ENCODE data around the gene ASTN2.

The ASTN2 gene

GRCh38 chr9:116436121-116436520, 978.7 kb downstream of the ASTN2 start:
- DNase-seq = no peak

DNA sequence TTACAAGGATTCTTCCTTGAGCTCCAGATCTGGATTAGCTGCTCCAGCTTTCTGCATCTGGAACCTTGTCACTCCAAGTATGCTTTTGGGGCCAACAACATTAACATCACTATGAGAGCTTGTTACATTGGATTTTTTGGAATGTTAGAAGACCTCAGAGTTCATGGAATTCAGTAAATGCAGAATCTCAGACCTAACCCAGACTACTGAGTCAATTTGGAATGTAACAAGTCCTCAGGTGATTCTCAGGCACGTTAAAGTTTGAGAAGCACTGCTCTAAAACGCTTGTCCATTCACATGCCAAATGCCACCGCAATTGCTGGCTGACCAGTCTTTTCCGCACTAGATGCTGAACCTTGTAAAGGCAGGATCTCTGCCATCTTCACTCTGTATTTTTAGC, 979.2 kb downstream of the ASTN2 start:
- DNase-seq = no peak

DNA sequence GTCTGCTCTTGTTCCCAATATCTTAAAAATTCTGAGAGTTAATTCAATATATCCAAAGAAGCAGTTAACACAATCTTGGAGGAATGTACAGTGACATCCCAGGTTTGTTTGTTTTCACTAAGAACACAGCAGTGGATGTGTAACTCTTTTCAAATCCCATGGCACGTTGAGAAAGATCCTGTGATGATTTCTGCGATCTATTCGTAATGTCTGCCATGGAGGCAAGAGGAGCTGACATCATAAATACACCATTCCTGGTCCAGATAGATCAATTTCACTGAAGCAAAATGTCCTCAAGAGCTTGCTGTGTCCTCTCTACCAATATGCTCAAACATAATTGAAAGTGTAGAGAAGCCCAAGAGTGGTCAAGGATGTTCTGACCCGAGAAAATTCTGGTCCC, 980.5 kb downstream of the ASTN2 start:
- DNase-seq = no peak

- DNase-seq = no peak
Observed at GRCh38 chr9:116432051-116432450, 982.8 kb downstream of the ASTN2 start.

DNA sequence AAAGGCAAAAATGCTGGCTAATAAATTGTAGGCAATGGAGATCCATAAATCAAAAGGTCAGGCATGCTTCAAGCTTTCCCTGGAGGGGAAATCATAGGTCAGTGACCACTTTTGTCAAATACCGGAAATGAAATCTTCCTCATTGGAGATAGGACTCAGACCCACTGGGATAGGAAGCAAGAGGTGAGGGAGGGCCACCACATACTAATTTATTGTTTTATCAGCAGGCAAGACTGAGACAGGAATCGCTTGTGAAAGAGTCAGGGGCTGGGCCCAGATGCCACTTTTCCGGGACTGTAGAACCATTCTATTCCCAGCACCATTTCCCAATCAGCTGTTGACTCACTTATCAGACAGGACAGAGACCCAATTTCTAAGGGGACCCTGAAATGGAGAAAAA, 984.0 kb downstream of the ASTN2 start:
- DNase-seq = no peak

DNA sequence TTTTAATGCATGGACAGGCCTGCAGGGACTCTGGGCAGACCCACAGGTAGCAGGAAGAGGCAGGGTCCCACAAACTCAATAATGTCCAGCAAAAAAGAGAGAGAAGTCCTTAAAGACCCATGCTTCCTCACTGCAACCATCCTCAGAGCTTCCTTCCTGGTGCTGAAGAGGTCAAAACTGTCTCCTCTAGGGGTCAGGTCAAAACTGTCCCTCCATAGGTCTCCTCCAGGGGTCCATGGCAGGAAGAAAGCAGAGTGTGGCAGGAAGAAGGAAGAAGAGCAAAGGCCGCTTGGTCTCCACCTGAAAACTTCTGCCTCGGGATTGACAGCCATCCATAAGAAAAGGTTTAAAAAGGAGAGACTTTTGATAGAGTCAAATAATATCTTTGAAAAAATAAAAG, 989.6 kb downstream of the ASTN2 start:
- no peak for DNase-seq

- DNase-seq = no peak
Observed at GRCh38 chr9:116423149-116423548, 991.7 kb downstream of the ASTN2 start.

DNA sequence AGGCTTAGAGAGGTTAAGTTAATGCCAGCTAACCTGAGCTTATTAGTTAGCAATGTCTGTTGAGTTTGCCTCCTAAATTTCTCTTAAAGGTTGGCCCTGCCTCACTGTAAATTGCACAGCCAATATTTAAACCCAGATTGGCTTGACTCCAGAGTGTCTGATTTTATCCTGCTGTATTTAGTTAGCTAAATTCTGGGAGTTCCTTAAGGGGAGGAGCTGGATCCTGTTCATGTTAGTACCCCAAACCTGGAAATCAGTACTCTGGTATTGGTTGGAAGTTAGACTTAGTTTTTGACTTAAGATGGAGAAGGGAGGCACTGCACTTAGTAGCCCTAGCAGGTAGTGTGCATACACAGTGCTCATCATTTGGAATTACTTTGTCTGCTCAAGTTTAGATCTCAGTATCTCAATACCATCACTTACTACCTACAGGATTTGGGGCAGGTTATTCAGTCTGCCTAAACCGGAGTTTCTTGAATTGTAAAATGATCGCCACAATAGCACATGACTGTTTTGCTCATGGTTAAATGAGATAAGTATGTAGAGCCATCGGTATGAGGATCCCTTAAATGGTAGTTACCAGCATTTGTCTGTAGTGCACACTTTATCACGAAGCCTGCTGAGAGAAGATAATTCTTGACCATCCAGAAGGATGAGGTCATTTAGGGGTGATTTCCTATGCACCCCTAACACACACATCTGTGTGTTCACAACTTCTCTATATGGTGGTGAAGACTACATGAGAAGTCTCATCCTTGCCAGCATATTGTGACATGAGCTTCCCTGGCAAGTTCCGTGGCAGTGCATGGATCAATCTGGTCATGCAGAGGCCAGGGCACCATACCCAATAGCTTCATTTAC, 992.5 kb downstream of the ASTN2 start:
- no peak for DNase-seq

DNA sequence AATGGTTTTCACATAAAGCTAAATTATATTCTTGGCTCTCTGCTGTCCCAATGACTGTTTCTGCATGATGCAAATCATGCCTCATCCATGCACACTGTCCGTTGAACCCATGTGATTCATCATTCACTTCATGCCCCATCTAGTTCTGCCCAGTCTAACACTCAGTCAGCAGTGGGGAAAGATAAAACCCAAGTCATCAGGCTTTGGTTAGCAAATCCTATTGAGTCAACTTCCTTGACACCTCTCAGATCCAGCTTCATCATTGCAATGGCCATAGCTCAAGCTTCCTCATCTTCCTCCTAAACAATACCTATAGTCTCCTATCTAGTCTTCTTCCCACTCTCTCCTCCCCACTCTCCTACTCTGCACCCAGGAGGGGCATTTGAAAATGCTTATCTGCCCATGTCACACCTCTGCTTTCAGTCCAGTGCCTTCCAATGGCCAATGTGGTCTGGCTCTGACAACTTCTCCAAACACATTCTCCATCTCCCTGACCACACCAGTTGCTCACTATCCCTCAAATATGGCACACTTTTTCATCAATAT, 993.8 kb downstream of the ASTN2 start:
- DNase-seq = no peak

GRCh38 chr9:116419181-116419580, 995.7 kb downstream of the ASTN2 start:
- no peak for DNase-seq

GRCh38 chr9:116417464-116417863, 997.4 kb downstream of the ASTN2 start:
- no peak for DNase-seq

DNA sequence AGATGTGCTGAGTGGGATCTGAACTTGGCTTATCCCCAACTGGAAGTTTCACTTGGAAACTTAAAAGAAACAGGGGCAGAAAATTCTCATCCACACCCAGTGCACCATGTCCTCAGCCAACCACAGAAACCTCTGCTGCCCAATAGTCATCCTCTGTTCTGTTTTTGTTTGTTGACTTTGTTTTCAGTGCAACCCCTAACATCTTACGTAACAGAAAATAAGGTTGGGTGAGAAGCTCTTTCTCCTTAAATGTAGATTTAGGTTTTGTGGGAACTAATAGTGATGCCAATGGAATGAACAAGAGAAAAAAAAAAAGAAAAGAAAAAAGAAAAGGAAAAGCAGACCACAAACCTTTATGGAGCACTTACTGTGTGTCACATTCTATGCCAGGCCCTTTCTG, 998.4 kb downstream of the ASTN2 start:
- no peak for DNase-seq

- DNase-seq = no peak
Observed at GRCh38 chr9:116414374-116414773, 1000.5 kb downstream of the ASTN2 start.

DNA sequence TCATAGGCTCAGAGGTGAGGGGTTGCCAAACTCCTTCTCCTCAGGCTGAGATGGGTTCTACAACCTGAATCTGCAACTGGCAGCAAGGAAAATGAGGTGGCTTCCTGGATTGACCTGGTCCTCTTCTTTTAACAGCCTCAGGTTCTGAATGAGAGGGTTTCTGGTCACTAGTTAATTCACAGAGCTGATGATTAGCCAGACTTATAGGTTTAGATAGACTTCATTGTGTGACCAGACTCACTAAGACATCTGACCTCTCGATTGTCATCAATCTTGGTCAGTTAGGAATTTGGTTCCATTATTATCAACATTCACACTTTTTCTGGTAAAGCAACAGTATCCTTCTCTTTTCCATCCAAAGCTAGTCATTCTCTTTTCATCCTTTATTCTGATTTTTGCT, 1003.4 kb downstream of the ASTN2 start:
- DNase-seq = no peak

GRCh38 chr9:116409638-116410037, 1005.2 kb downstream of the ASTN2 start:
- DNase-seq = no peak

GRCh38 chr9:116409129-116409528, 1005.7 kb downstream of the ASTN2 start:
- no peak for DNase-seq

DNA sequence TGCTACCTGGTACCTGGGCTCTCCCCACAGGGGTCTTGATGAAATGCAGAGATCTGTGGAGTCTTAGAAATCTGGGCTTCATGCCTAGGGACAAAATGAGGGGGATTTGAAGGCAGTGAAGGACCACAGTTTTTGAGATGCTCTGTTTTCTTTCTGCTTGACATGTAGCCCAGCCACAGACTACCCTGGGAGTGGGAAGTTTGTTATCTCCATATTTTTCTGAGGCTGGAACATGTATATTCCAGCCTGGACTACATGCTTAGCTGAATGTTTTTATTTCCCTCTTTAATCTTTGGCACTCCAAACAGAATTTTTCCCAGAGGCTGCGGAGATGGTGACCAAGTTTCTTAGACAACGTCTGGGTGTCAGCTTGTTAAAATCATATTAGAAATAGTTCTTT, 1008.4 kb downstream of the ASTN2 start:
- DNase-seq = no peak

DNA sequence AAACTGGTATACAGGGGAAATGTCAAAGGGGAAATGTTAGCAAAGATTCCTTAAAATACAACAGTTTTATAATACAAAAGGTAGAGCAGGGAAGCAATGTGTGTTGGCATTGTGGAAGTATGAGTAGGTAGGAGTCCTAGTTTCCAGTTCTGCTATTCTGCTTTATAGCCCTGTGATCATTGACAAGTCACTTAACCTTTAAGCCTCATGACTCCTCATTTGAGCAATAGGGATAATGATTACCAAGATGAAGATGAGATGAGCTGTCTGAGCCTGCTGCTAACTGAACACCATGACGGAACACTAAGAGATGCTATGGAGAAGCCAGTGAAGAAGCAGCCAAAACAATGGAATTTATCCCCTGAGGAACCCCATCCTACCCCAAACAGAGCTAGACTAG, 1009.5 kb downstream of the ASTN2 start:
- DNase-seq = no peak

DNA sequence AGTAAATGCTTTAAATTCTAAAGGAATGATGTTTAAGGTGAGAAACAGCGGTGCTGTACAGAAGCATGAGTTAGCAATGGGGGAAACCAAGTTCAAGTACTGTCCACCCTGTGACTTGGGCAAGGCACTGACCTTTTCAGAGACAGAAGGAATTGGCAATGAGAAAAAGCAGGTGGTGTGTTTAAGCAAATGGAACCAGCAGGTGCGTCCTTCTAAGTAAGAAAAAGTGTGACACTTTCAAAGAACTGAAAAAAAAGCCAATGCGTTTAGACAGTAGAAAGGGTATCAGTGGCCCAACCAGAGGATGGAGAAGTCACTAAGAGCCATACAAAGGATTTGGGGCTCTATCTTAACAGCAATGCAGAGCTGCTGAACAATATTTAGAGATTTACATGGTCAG, 1010.6 kb downstream of the ASTN2 start:
- no peak for DNase-seq

DNA sequence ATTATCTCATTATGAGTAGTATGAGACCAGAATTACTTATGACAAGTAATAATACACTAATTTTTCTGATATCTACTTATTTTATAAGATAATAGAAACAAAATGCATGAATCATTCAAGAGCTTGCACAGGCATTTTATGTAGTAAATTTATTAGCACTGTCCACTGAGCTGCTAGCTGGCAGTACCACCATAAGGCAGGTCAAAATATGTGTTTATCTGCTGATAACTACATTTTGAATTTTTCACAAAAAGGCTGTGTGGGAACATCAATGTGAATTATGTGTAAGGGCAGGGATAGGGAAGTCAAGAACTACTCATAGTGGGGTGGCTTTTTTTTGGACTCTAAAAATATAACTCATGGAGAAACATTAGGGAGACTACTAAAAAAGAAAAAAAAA, 1011.7 kb downstream of the ASTN2 start:
- DNase-seq = no peak

DNA sequence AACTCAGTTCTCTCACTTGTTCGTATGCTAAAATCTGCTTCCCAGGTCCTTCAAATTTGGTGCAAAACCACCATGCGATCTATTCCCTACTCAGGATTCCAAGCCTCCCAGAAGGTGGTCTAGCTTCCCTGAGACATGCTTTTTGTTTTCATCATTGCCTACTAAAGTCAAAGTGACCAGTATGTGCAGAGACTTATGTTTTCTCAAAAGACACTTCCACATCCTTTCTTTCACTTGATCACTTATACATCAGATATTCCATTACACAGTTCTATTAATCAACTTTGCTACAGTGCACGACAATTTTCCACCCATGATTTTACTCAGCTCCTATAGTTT, 1019.2 kb downstream of the ASTN2 start:
- DNase-seq = no peak

DNA sequence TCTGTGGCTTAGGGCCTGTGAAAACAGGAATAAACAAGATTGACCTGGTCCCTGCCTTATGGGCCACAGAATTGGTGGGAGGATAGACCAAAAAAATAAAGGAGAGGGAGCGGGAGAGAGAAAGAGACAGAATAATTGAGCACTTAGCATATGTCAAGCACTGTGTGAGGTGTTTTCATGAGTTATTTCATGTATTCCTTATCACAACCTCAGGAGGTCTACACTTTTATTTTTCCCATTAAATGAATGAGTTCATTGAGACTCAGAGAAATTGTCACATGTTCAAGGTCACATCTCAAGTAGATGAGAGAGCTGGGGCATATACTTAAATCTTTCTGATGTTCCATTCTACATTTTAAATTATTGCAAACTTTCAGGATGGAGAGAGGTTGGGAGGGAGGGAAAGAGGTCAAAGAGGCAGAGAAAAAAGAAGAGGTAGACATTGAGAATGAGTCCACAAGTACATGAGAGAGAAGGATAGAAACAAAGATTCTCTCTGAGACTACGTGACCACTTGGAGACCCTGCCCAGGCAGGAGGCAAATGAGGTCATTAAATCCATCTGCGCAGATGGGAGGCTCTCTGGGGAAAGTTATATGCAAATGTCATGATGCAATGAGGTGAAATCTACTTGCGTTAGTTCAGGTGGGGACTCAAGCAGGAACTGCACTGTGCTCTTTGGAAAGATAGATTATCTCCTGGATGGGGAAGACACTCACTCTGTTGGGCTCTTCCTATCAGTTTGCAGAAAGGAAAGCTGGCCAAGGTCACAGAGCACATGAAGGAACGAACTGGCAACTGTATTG, 1019.8 kb downstream of the ASTN2 start:
- DNase-seq = no peak

- no peak for DNase-seq
Observed at GRCh38 chr9:116394070-116394469, 1020.8 kb downstream of the ASTN2 start.

DNA sequence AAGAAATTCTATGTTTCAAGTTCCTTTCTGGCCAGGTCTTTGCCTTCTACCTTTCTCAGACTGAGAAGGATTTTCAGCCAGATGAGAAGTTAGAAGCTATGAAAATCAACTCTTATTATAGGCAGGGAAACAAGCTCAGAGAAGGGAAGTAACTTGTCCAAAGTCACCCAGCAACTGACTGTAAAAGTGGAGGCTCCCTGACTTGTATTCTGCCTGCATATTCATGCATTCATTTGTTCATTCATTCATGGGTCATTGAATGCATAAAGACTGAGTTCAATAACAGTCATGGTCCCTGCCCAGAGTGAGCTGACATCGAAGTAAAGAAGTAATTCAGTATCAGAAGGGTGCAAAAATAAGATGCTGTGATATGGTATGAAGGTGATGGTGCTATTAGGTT, 1021.7 kb downstream of the ASTN2 start:
- DNase-seq = no peak

Measured in CD4-positive, alpha-beta T cell treated with Interleukin-4 for 4 hours (primary cell).